WERI-Rb-1 (cell line): ENCODE measurements around the gene BCAR3.

Experiments
- DNase-seq: peaks from one replicate; pipeline ENCODE4 v3.0.0-alpha.2; 2020
- H3K27ac ChIP-seq: fragments of 250-450 bp; sonication (Bioruptor Pico); 2 replicates; pipeline ENCODE4 v1.5.1; 2020; ENCODE audit warnings: mild to moderate bottlenecking, moderate library complexity
- H3K27me3 ChIP-seq: fragments of 250-450 bp; sonication (Bioruptor Pico); 2 replicates; pipeline ENCODE4 v1.5.1; 2021; ENCODE audit warnings: mild to moderate bottlenecking, low read depth, moderate library complexity; ENCODE audit not compliant: insufficient read depth, severe bottlenecking
- H3K36me3 ChIP-seq: fragments of 250-450 bp; sonication (Bioruptor Pico); 2 replicates; pipeline ENCODE4 v1.5.1; 2020; ENCODE audit warnings: mild to moderate bottlenecking, moderate library complexity
- H3K4me3 ChIP-seq: 2 replicates; pipeline ENCODE4 v1.5.1; 2011; ENCODE audit warnings: low read depth, mild to moderate bottlenecking, control low read depth, low read length
- H3K9me3 ChIP-seq: fragments of 250-450 bp; sonication (Bioruptor Pico); 2 replicates; pipeline ENCODE4 v1.5.1; 2021; ENCODE audit warnings: mild to moderate bottlenecking, moderate library complexity; ENCODE audit not compliant: severe bottlenecking
- CTCF ChIP-seq: IDR thresholded peaks from 2 replicates; pipeline ENCODE4 v1.5.1; 2011; ENCODE audit warnings: low read depth, mild to moderate bottlenecking, control low read depth, inconsistent platforms, low read length

BCAR3 gene

GRCh38 chr1:93681101-93681988, at the start of gene BCAR3:
TSS of gene BCAR3 (minus strand) at chr1:93681837. CDS start at chr1:93674930, 6,907 bp downstream.
- H3K36me3 ChIP-seq = no peaks in the 10 kb centered on the region
- no peaks in the 10 kb centered on the region for H3K9me3 ChIP-seq
- DNase-seq = peak; percentile 69
- H3K4me3 ChIP-seq = peak within 1 kb of the TSS; percentile 83
- H3K27me3 ChIP-seq = no peaks in the 10 kb centered on the region
- 0 out of 2 replicates have a peak, but pooled peaks have one; percentile 20 for TF ChIP-seq CTCF
- peak within 1 kb of the TSS; percentile 41 for H3K27ac ChIP-seq

GRCh38 chr1:93730621-93731020, 49.0 kb upstream of the BCAR3 start:
- DNase-seq = no peak
- TF ChIP-seq CTCF = no peak

GRCh38 chr1:93729906-93730305, 48.3 kb upstream of the BCAR3 start:
- TF ChIP-seq CTCF = no peak
- no peak for DNase-seq
- no peak overlapping the region for H3K4me3 ChIP-seq
- H3K27ac ChIP-seq = no peak overlapping the region
- H3K36me3 ChIP-seq = no peaks in the 10 kb centered on the region
- H3K27me3 ChIP-seq = no peaks in the 10 kb centered on the region
- no peaks in the 10 kb centered on the region for H3K9me3 ChIP-seq

More at GRCh38 chr1:93730621-93731020, 49.0 kb upstream of the BCAR3 start:
- Histone ChIP-seq H3K27ac (no peak overlapping the region), H3K36me3 (no peaks in the 10 kb centered on the region), H3K9me3 (no peaks in the 10 kb centered on the region), H3K4me3 (no peak overlapping the region), H3K27me3 (no peaks in the 10 kb centered on the region)

- DNase-seq = no peak
- Histone ChIP-seq H3K27ac (no peak overlapping the region), H3K36me3 (no peaks in the 10 kb centered on the region), H3K27me3 (no peaks in the 10 kb centered on the region), H3K9me3 (no peaks in the 10 kb centered on the region), H3K4me3 (no peak overlapping the region)
- no peak for TF ChIP-seq CTCF
These were observed 47.9 kb upstream of the BCAR3 start for GRCh38 chr1:93729502-93729901.

- Histone ChIP-seq H3K9me3 (no peaks in the 10 kb centered on the region), H3K27ac (no peak overlapping the region), H3K27me3 (no peaks in the 10 kb centered on the region), H3K36me3 (no peaks in the 10 kb centered on the region), H3K4me3 (no peak overlapping the region)
- no peak for DNase-seq
- TF ChIP-seq CTCF = no peak
These were observed 47.0 kb upstream of the BCAR3 start for GRCh38 chr1:93728480-93729131.
